ENCODE results near the gene LARGE1. TPM values are rescaled to one million over a fixed set of nuclear protein-coding genes. Genes with fewer than 3 reads are reported as not detected.

Gene LARGE1
- total and polyA plus RNA-seq, 9 of the 15 experiments (the other 6 are each of a cell fraction or from before 2014, with no cell fraction given) = 0.01 to 0.66 (median 0.14) TPM; not detected in 2

DNA sequence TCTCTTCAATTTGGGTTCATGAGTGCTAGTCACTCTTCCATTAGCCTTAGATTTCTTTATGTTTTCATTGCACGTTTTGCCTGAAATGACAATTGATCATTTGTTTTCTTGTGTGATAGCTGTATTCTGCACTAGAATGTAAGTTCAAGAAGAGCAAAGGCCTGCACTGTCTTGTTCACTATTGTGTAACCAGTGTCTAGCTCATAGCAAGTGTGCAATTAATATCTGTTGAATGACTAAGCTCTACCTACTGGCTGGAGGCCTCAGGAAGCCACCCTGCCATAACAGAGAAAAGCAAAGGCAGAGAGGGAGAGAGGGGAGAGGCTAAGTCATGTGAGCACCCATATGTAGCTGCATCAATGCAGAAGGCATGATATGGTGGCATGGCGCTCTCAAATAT, 569.3 kb downstream of the LARGE1 start:
- in situ Hi-C loops (cut with MboI) (no loop called here), intact Hi-C loops (cut with micrococcal nuclease) (no loop called here)
- Histone ChIP-seq H4K20me1 (replicated peaks; ENCODE audit: control insufficient read depth, insufficient read depth, low read length) (no peaks in the 10 kb centered on the region), H3K27ac (ENCODE audit: extremely low read depth, low read depth, low read length) (no peak overlapping the region), H3K9me1 (ENCODE audit: control insufficient read depth, insufficient read depth, low read length) (no peaks in the 10 kb centered on the region), H3K9me3 (replicated peaks; ENCODE audit: control insufficient read depth, insufficient read depth, low read depth, low read length) (no peaks in the 10 kb centered on the region), H3K79me2 (ENCODE audit: control insufficient read depth, insufficient read depth, low read length) (no peaks in the 10 kb centered on the region), H3K9ac (ENCODE audit: insufficient read depth in 1 of 2, low read depth in 2 of 2, low read length in 2 of 2) (no peak overlapping the region), H3K4me3 (no peak overlapping the region), H3K4me2 (ENCODE audit: insufficient read depth, low read length) (no peak overlapping the region), H3K27me3 (ENCODE audit: control insufficient read depth in 2 of 2, insufficient read depth in 2 of 2, low read length in 2 of 2) (no peaks in the 10 kb centered on the region), H2AFZ (ENCODE audit: low read depth, low read length) (no peak overlapping the region), H3K4me1 (replicated peaks in 1 of 2; ENCODE audit: control insufficient read depth in 2 of 2, insufficient read depth in 2 of 2, low read length in 2 of 2) (no peaks in the 10 kb centered on the region), H3K36me3 (ENCODE audit: control insufficient read depth, insufficient read depth, low read length) (no peaks in the 10 kb centered on the region)
- 0% methylated on average over 2 of the region's 2 CpGs for WGBS (ENCODE audit: insufficient coverage, low coverage, missing lambda C conversion rate)
- ChIA-PET CTCF (ENCODE audit: low intra/inter-chr PET ratio) (no interaction called here), POLR2A (no interaction called here)
- ATAC-seq = no peak
- TF ChIP-seq, protein P1, sequence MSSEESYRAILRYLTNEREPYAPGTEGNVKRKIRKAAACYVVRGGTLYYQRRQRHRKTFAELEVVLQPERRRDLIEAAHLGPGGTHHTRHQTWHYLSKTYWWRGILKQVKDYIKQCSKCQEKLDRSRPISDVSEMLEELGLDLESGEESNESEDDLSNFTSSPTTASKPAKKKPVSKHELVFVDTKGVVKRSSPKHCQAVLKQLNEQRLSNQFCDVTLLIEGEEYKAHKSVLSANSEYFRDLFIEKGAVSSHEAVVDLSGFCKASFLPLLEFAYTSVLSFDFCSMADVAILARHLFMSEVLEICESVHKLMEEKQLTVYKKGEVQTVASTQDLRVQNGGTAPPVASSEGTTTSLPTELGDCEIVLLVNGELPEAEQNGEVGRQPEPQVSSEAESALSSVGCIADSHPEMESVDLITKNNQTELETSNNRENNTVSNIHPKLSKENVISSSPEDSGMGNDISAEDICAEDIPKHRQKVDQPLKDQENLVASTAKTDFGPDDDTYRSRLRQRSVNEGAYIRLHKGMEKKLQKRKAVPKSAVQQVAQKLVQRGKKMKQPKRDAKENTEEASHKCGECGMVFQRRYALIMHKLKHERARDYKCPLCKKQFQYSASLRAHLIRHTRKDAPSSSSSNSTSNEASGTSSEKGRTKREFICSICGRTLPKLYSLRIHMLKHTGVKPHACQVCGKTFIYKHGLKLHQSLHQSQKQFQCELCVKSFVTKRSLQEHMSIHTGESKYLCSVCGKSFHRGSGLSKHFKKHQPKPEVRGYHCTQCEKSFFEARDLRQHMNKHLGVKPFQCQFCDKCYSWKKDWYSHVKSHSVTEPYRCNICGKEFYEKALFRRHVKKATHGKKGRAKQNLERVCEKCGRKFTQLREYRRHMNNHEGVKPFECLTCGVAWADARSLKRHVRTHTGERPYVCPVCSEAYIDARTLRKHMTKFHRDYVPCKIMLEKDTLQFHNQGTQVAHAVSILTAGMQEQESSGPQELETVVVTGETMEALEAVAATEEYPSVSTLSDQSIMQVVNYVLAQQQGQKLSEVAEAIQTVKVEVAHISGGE (CRISPR knock-in tag; IDR thresholded peaks at IDR 0.05) = no peak
- no peak for DNase-seq (ENCODE audit: extremely low read depth in 1 of 4, low spot score in 3 of 4)
- BruUV-seq (replicated peaks) = no TSS peak
- no peak for FAIRE-seq

DNA sequence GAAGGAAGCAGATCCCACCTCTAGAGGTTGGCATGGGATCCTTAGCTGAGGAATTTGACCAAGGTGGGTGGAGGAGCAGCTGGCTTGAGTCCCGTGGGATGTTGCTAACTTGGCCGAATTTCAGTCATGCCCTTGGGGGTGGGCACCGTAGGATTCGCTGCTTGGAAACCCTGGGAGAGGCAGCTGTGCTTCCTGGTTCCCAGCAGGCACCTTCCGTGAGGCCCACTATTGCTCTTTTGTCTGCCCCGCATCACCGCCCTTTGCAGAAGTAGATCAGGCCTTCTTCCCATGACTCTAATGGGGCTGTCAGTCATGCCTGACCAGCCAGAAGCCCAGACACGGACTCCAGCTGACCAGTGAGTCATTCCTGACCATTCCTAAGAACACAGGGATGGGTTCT, 569.8 kb downstream of the LARGE1 start:
- no peak overlapping the region for H2AFZ ChIP-seq (ENCODE audit: low read depth, low read length)
- no peak overlapping the region for H3K9ac ChIP-seq (ENCODE audit: insufficient read depth in 1 of 2, low read depth in 2 of 2, low read length in 2 of 2)
- no peak overlapping the region for H3K4me2 ChIP-seq (ENCODE audit: insufficient read depth, low read length)
- in situ Hi-C loops (cut with MboI) = no loop called here
- H4K20me1 ChIP-seq (replicated peaks; ENCODE audit: control insufficient read depth, insufficient read depth, low read length) = no peaks in the 10 kb centered on the region
- no peak overlapping the region for H3K27ac ChIP-seq (ENCODE audit: extremely low read depth, low read depth, low read length)
- H3K79me2 ChIP-seq (ENCODE audit: control insufficient read depth, insufficient read depth, low read length) = no peaks in the 10 kb centered on the region
- no TSS peak for BruUV-seq (replicated peaks)
- CTCF ChIA-PET (ENCODE audit: low intra/inter-chr PET ratio) = no interaction called here
- POLR2A ChIA-PET = no interaction called here
- H3K27me3 ChIP-seq (ENCODE audit: control insufficient read depth in 2 of 2, insufficient read depth in 2 of 2, low read length in 2 of 2) = no peaks in the 10 kb centered on the region
- H3K36me3 ChIP-seq (ENCODE audit: control insufficient read depth, insufficient read depth, low read length) = no peaks in the 10 kb centered on the region
- H3K4me1 ChIP-seq (replicated peaks in 1 of 2; ENCODE audit: control insufficient read depth in 2 of 2, insufficient read depth in 2 of 2, low read length in 2 of 2) = no peaks in the 10 kb centered on the region
- no peak for FAIRE-seq
- DNase-seq (ENCODE audit: extremely low read depth in 1 of 4, low spot score in 3 of 4) = no peak
- no peak for ATAC-seq
- intact Hi-C loops (cut with micrococcal nuclease) = no loop called here
- H3K9me3 ChIP-seq (replicated peaks; ENCODE audit: control insufficient read depth, insufficient read depth, low read depth, low read length) = no peaks in the 10 kb centered on the region
- no peak overlapping the region for H3K4me3 ChIP-seq
- WGBS (ENCODE audit: insufficient coverage, low coverage, missing lambda C conversion rate) = 0% methylated on average over 5 of the region's 8 CpGs
- H3K9me1 ChIP-seq (ENCODE audit: control insufficient read depth, insufficient read depth, low read length) = no peaks in the 10 kb centered on the region
- TF ChIP-seq C11orf30 (IDR thresholded peaks at IDR 0.05; ENCODE audit: low read depth) (no peak), POU5F1 (IDR thresholded peaks at IDR 0.05; ENCODE audit: borderline replicate concordance, low read depth, low read length, partially characterized antibody) (no peak), ZFPM2 (CRISPR knock-in tag; IDR thresholded peaks at IDR 0.05) (no peak), IRF1 (CRISPR knock-in tag; IDR thresholded peaks at IDR 0.05; ENCODE audit: borderline replicate concordance) (no peak), ZNF277 (CRISPR knock-in tag; IDR thresholded peaks at IDR 0.05; ENCODE audit: borderline replicate concordance) (no peak), GABPA (tag; conservative IDR thresholded peaks at IDR 0.05; ENCODE audit: low read depth) (no peak)

Measured in K562 (cell line).